SW480 (cell line): ENCODE results near the gene TMEM164.

Experiments
- DNase-seq: peaks from one replicate; pipeline ENCODE4 v3.0.0-alpha.2; 2016; ENCODE audit warnings: low spot score

The TMEM164 gene

GRCh38 chrX:110210417-110211139 lies 207.7 kb downstream of the TMEM164 start:
- peak; percentile 74 for DNase-seq

- no peak for DNase-seq
Observed at GRCh38 chrX:110211340-110211739, 208.4 kb downstream of the TMEM164 start.

GRCh38 chrX:110212299-110212698 lies 209.4 kb downstream of the TMEM164 start:
- DNase-seq = no peak

GRCh38 chrX:110213183-110213582 lies 210.3 kb downstream of the TMEM164 start:
- DNase-seq = no peak

GRCh38 chrX:110214684-110215083 lies 211.8 kb downstream of the TMEM164 start:
- no peak for DNase-seq

- no peak for DNase-seq
Observed at GRCh38 chrX:110215411-110215810, 212.5 kb downstream of the TMEM164 start.

- peak; percentile 5 for DNase-seq
Observed at GRCh38 chrX:110216027-110216426, 213.1 kb downstream of the TMEM164 start.

GRCh38 chrX:110218591-110218990 lies 215.7 kb downstream of the TMEM164 start:
- no peak for DNase-seq

- DNase-seq = no peak
Observed at GRCh38 chrX:110219920-110220319, 217.0 kb downstream of the TMEM164 start.

- DNase-seq = no peak
Observed at GRCh38 chrX:110222497-110223257, 219.8 kb downstream of the TMEM164 start.

GRCh38 chrX:110224926-110225617 lies 222.2 kb downstream of the TMEM164 start:
- DNase-seq = no peak

GRCh38 chrX:110226931-110227330 lies 224.0 kb downstream of the TMEM164 start:
- no peak for DNase-seq
